Tongue (tissue), 2 donors: ENCODE measurements around the gene UBASH3B. TPM values are rescaled to one million over a fixed set of nuclear protein-coding genes. Genes with fewer than 3 reads are reported as not detected.
"Not testable (repeated sequence)": the region's sequence is repeated elsewhere in the genome, so short reads cannot be mapped to it uniquely, and the experiment has no call there.

Experiments used
- DNase-seq: peaks from one replicate; pipeline ENCODE4 v3.0.0-alpha.2; 2015
- total RNA-seq: library from RNA; depleted of rRNA; stranded (reverse); fragments of >200 nt; gene quantifications from one replicate; pipeline ENCODE4 v1.2.3, GENCODE V29; 2014

UBASH3B gene
- total RNA-seq, 1 donor from 2014 or later, result 7.9 TPM

DNA sequence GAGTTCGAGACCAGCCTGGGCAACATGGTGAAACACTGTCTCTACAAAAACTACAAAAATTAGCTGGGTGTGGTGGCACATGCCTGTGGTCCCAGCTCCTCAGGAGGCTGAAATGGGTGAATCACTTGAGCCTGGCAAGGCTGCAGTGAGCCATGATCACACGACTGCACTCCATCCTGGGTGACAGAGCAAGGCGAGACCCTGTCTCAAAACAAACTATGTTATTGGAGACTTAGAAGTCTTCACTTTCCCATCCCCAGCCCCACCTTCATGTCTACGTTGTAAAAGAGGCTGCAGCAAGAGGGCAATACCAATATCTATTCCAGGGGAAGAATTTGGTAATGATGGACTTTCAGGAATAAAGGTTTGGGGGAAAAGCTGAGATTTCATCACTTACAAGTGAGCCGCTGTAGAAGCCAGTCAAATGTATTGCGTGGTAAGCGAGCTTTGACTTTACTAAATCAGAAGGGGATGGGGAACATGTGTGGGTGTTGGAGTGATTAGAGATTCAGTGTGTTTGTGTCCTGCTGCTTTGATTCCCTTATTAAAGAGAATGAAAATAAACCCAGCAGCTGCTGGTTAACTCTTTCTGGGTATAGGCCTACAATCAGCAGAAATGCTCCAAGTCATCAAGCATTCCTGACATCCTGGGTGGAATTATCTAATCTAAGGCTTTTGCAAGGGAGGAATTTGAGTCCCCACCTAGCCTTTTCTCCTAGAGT is 53.7 kb downstream of the UBASH3B start:
- peak; percentile 38 for DNase-seq

GRCh38 chr11:122711362-122711761 is 55.8 kb downstream of the UBASH3B start:
- DNase-seq, result no peak

DNA sequence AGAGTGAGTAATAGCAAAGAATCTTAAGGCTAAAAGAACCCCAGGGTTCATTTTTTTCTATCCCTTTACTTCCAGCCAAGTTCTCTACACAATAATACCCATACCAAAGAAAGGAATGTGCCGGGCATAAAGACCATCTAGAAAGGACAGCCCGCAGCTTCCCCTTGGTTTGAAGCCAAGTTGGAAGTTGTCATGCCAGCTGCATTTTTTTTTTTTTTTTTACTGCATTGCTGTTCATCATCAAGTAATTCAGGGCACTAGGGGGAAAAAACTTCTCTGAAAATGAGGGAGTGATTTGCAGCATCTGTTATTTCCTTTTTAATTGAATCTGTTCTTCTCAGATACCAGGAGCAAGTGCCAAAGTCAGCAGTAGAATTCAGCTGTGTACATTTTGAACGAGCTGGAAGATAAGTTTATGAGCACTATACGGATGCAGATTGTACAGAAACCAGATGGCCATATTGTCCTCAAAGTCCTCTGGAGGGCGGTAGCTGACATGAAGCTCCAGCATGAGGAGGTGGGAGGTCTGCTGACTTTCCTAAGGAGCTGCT is 56.4 kb downstream of the UBASH3B start:
- peak; percentile 89 for DNase-seq

DNA sequence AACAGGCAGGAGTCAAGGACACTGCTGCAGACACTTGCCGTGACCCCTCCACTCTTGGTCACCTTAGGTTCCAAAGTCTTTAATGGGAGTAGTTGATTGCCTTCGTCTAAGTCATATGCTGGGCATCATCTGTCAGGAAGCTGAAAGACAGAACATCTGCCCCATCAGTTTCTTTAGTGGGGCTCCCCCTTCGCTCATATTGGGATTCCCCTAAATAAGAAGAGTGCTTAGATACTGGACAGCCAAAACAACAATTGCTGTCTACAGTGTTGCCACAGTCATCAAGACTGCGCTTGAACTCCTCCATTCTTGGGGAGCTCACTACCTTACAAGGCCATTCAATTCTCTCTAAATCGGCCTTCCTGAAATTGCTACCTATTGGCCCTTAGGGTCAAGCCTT is 58.5 kb downstream of the UBASH3B start:
- DNase-seq, result no peak

DNA sequence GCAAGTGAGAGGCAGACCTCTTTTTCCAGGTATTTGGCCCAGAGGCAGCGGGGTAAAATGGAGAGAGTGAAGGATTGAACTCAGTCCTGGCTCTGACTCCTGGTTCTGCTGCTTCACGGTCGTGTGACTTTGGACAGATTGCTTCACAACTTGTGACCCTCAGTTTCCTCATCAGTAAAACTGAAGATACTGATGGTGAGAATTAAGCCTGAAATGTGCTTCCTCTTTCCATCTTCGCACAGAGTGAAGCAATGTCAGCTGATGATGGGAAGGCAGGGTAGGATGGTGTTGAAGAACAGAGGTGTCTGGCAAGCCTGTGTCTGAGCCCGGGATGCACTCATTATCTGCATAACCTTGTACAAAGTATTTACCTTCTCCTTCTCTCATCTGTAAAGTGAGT is 59.0 kb downstream of the UBASH3B start:
- no peak for DNase-seq

GRCh38 chr11:122715548-122716440 is 60.3 kb downstream of the UBASH3B start:
- DNase-seq, result peak; percentile 55

DNA sequence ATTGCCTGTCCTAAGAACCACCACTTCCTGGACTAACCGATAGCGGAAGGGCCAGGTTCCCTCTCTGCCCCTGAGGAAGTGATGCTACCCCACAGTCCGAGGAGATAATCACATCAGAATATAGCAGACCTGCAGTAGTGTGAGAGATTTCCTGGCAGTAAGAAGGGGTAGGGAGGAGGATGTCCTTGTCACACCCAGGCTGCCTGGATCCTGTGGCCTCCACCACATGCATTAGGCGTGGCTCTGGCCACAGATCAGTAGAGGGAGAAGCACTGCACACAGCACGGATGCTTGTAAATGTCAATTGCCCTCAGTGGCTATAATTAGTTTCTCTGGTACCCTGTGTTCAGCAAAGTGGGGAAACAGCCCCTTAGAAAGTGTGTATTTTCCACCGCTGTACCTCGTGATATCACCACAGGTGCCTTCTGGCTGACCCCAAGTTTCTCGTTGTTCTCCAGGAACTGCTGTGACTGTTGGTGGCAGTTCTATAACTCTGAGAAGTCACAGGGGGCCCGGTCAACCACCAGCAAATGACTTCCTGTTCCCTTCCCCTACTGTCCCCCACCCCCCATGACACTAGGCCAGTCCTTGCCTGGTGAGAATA is 61.8 kb downstream of the UBASH3B start:
- DNase-seq, result no peak

DNA sequence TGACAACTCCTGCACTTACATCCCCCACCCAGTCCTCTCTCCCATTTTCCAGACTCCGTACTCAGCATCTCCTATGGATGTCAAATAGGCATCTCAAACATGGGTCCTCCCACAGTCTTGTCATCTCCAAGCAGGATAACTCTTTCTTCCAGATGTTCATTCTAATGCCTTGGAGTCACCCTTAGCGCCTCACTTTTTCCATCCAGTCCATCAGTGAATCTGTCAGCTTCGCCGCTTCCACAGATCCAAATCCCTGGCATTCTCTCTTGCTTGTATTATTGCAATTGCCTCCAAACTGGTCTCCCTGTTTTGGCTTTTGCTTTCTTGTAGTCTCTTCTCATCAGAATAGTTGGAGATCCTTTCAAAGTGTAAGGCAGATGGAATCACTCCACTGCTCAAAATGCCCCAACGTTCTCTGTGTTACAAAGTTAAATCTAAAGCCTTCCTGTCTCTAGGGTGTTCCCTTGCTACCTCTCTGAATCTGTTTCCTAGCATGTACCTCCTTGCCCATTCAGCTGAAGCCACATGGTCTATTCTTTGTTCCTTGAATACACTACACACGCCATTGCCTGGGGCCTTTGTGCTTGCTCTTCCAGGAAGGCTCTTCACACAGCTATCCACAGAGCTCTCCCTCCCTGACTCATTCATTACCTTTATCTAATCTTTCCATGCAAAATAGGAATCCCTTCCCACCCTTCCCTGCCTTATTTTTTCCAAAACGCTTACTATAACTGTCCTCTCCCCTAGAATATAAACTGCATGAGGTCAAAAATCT is 64.8 kb downstream of the UBASH3B start:
- peak; percentile 62 for DNase-seq

- DNase-seq, result no peak
Measured at GRCh38 chr11:122721201-122721963, 65.9 kb downstream of the UBASH3B start.

- DNase-seq, result no peak
Measured at GRCh38 chr11:122721964-122722266, 66.4 kb downstream of the UBASH3B start.

DNA sequence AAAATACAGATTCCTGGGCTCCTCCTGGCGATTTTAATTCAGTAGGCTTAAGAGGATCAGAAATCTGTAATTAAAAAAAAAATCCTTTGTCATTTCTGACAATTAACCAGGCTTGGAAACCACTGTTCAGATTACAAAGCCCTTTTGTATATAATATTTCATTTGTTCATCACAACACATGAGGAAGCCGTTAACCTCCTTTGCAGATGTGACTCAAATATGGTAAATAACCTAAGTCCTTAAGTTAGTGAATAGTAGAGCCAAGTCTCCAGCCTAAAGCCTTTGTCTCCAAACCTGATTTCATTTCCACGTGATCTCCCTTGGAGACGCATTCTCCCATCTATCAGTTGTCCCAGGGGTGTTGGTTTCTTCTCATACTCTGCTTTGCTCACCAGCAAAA is 67.6 kb downstream of the UBASH3B start:
- no peak for DNase-seq

- no peak for DNase-seq
Measured at GRCh38 chr11:122723576-122723975, 68.1 kb downstream of the UBASH3B start.

DNA sequence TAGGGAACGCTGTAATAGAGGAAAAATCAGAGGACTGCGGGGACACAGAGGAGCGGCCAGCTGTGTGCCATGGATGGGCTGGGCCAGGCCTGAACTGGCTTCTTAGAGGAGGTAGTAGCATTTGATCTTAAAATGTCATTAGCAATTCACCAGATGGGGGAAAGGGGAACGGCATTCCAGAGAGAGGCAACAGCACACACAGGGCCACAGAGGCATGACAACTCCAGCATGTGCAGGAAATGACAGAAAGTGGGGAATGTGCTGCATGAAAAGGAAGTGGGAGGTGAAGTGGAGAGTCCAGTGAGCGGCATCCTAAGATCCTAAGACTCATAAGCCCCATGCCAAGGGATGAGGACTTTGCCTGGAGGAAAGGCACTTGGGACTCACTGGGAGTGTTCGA is 69.0 kb downstream of the UBASH3B start:
- DNase-seq, result no peak

DNA sequence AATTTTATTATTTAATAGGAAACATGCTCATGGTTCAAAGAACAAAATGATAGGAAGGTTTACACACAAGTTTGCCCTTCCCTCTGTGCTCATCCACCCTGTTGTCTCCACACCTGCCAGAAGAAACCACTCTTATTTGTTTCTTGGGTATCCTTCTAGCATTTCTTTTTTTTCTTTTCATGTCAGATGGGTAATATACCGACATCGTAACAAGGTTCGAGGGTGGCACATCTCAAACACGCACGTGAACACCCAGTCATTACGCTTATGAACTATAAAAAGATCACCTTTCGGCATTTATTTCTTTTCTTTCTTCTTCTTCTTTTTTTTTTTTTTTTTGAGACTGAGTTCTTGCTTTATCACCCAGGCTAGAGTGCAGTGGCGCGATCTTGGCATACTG is 70.5 kb downstream of the UBASH3B start:
- DNase-seq, result no peak

DNA sequence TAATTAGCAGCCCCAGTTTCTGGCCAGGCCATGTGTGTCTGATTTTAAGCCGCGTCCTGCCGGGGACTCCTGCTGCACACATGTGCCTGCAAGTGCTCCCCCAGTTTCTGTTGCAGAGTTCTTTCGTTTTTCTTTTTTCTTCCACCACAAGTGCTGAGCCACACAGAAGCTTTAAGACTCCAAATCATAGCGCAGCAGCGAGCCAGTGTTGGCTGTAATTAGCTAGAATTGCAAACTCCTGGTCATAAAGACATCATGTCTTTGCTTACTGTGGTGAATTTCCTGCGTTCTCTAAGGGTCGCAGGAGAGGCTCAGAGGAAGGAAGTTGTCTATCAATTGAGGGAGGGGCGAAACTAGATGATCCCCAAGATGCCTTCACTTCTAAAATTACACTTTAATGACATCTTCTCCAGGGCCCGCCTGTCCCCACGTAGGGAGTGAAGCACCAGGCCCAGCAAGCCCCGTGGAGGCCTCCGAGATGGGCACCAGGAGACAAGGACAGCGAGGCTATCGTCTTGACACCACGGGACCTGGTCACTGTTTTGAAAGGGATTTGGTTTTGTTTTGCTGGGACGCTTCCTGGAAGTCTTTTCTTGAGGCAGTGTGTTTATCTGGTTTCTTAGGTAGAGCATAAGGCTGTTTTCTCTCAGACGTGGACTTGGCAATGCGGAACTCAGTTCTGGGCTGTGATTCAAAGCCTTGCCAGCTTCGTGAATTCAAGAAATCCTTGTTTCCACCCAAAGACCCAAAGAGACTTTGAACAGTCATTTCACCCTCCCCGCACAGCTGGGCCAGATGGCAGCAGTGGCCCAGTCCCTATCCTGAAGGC is 71.8 kb downstream of the UBASH3B start:
- DNase-seq, result peak; percentile 65

GRCh38 chr11:122728561-122728960 is 73.0 kb downstream of the UBASH3B start:
- DNase-seq, result no peak

DNA sequence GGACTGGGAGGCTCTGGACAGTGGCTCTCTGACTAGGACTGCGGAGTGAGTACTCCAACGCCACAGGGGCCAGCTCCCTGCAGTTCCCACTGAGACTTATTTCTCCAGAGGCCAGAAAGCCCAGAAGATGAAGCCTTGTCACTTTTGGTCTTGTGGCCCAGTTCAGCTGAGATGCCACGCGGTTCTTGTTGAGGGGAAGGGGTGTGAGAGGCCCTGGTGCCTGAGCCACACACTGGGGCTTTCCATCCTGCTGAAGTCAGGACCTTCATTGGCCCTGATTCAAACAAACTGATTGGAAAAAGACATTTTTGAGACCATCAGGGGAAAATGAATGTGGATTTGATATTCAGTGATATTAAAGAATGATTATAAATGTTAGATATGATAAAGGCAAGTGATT is 73.6 kb downstream of the UBASH3B start:
- DNase-seq, result no peak

DNA sequence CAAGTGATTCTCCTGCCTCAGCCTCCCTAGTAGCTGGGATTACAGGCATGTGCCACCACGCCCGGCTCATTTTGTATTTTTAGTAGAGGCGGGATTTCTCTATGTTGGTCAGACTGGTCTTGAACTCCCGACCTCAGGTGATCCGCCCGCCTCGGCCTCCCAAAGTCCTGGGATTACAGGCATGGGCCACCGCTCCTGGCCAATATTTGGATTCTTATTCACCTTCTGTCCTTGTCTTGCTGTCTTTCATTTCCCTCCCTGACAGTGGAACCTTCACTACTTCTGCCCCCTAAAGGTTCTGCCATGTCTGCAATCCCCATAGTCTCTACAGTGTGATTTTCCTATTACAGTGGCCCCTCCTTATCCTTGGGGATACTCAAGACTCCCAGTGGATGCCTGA is 75.2 kb downstream of the UBASH3B start:
- not testable (repeated sequence) for DNase-seq

DNA sequence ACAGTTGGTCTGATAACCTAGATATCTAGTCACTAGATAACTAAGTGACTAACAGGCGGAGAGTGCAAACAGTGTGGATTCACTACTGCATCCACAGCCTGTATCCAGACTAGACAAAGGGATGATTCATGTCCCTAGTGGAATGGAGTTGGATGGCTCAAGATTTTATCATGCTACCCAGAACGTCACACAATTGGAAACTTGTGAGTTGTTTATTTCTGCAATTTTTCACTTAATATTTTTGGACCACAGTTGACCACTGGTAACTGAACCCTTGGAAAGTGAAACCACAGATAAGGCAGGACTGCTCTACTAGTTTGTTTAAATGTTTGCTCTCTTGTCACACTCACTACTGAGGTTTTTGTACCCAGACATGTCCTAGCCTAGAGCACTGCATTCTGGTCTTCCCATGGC is 76.0 kb downstream of the UBASH3B start:
- no peak for DNase-seq
